CD4-positive, alpha-beta memory T cell (primary cell): ENCODE results near the gene NCMAP. TPM values are rescaled to one million over a fixed set of nuclear protein-coding genes. Genes with fewer than 3 reads are reported as not detected.

Experiments
- CTCF ChIA-PET: fragments of 350-600 bp; sonication (Branson Sonifier 250); formaldehyde crosslinking; loops from one replicate; lab custom pipeline; 2021; ENCODE audit warnings: inconsistent platforms; ENCODE audit not compliant: partially characterized antibody; lab: Charles Lee
- POLR2A ChIA-PET: fragments of 350-600 bp; sonication (Branson Sonifier 250); formaldehyde crosslinking; loops from one replicate; lab custom pipeline; 2021; ENCODE audit not compliant: partially characterized antibody; lab: Charles Lee
- DNase-seq, 5 donors: peaks; one replicate each; pipeline versions ENCODE4 v3.0.0 to v3.0.0-alpha.2; 2020 to 2022; ENCODE audit warnings: mixed read lengths in 1 of 5
- H3K27ac ChIP-seq: one replicate; pipeline ENCODE4 v1.7.0; 2013; ENCODE audit warnings: low read depth, low read length
- H3K27me3 ChIP-seq: 2 replicates; pipeline ENCODE4 v1.7.0; 2013; ENCODE audit warnings: mild to moderate bottlenecking, low read length, moderate library complexity; ENCODE audit not compliant: insufficient read depth
- H3K36me3 ChIP-seq: 2 replicates; pipeline ENCODE4 v1.7.0; 2013; ENCODE audit warnings: mild to moderate bottlenecking, low read length, moderate library complexity; ENCODE audit not compliant: insufficient read depth
- H3K4me1 ChIP-seq: 2 replicates; pipeline ENCODE4 v1.7.0; 2013; ENCODE audit warnings: mild to moderate bottlenecking, low read length, moderate library complexity; ENCODE audit not compliant: insufficient read depth
- H3K4me3 ChIP-seq, 2 donors: one replicate each; pipeline ENCODE4 v1.7.0; 2013; ENCODE audit warnings: low read length in 2 of 2, mild to moderate bottlenecking in 1 of 2
- H3K9me3 ChIP-seq, 2 donors: one replicate each; pipeline ENCODE4 v1.7.0; 2013; ENCODE audit warnings: low read length in 2 of 2, control low read depth in 1 of 2; ENCODE audit not compliant: control insufficient read depth in 1 of 2
- H3K27ac Mint-ChIP-seq, 7 donors: one replicate each; pipeline ENCODE4 v1.8.0; 2020 to 2021; ENCODE audit warnings: mixed read lengths in 7 of 7, mild to moderate bottlenecking in 6 of 7, inconsistent platforms in 3 of 7, moderate library complexity in 3 of 7
- H3K27me3 Mint-ChIP-seq, 2 donors: one replicate each; pipeline ENCODE4 v1.8.0; 2020 to 2021; ENCODE audit warnings: mixed read lengths in 2 of 2
- H3K36me3 Mint-ChIP-seq, 2 donors: one replicate each; pipeline ENCODE4 v1.8.0; 2020 to 2021; ENCODE audit warnings: mixed read lengths in 2 of 2, inconsistent platforms in 1 of 2, mild to moderate bottlenecking in 1 of 2
- H3K4me1 Mint-ChIP-seq, 4 donors: one replicate each; pipeline ENCODE4 v1.8.0; 2020 to 2021; ENCODE audit warnings: mixed read lengths in 4 of 4, mild to moderate bottlenecking in 1 of 4
- H3K4me3 Mint-ChIP-seq, 8 donors: one replicate each; pipeline ENCODE4 v1.8.0; 2020 to 2021; ENCODE audit warnings: mixed read lengths in 8 of 8, mild to moderate bottlenecking in 7 of 8, moderate library complexity in 6 of 8, inconsistent platforms in 3 of 8
- H3K9me3 Mint-ChIP-seq, 8 donors: one replicate each; pipeline ENCODE4 v1.8.0; 2020 to 2021; ENCODE audit warnings: mixed read lengths in 8 of 8, mild to moderate bottlenecking in 5 of 8, inconsistent platforms in 3 of 8, moderate library complexity in 1 of 8
- intact Hi-C: fragments of 100-400 bp; cut with micrococcal nuclease; formaldehyde crosslinking; loops from one replicate; pipeline ENCODE4 v1.15.1; 2023
- polyA plus RNA-seq, 2 donors: library from polyadenylated mRNA; unstranded; fragments of 300-500 nt; fragmentation: Illumina TruSeq; gene quantifications; one replicate each; pipeline ENCODE4 v1.2.3, GENCODE V29; 2021
- total RNA-seq, 2 experiments: library from RNA; stranded (reverse); gene quantifications; one replicate each; pipeline ENCODE4 v1.2.3, GENCODE V29; 2021

NCMAP gene
- total and polyA plus RNA-seq, 4 experiments from 2014 or later: 0.10 to 0.12 TPM; not detected in 2

DNA sequence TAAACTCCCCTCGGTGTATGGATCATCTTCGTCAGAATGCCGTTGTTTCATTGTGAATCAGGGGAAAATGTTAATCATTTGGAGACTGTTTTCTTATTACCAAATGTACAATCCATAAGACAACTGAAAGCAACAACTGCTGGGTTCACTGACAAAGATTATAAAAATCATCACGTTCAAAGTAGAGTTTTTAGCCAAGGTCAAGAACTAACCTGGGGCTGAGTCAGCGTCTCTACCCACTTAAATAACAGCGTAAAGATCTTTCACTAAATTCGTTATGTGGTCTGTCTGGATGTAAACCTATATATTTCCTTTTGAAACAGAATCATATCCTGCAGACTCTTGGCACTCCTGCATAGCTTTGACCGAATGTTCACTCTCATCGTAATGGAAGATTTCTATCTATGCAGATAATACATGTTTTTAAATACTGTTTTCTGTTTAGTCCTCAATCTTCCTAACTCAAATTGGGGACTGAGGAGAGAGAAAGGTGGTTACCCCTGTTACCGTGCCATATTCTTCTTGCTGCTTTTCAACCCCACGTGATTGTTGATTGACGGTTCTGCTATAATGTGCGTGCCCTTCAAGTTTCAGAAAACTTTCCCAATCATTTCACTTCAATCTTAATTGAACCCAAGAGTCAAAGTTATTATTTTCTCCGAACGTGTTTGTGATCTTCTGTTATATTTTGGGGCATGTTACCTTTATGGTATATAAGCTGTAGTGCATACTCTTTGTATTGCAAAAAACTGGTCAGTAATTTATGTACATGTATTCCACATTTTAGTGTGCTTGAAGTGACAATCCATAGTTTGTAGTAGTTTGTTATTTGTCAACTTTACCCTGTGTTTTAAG, 15.6 kb upstream of the NCMAP start:
- peaks cover 26 to 48% of the 10 kb centered on the region in 2 donors for H3K36me3 Mint-ChIP-seq
- peak overlapping the region; percentile 71 to 90 (median 87) for H3K27ac Mint-ChIP-seq
- intact Hi-C loops: no loop called here
- Histone ChIP-seq H3K27me3 (no peaks in the 10 kb centered on the region), H3K27ac (peak overlapping the region; percentile 10), H3K9me3 (no peaks in the 10 kb centered on the region), H3K36me3 (peaks cover 7% of the 10 kb centered on the region), H3K4me3 (no peak overlapping the region), H3K4me1 (peaks cover 69% of the 10 kb centered on the region)
- POLR2A ChIA-PET: interaction anchor here (0.6 to 3.5 kb wide), 7 partner anchors 15 to 212 kb away, joined by 3 to 31 read pairs (median 5); partner anchors contain the start of genes RCAN3 and STPG1
- peak overlapping the region; percentile 10 to 78 (median 50) for H3K4me3 Mint-ChIP-seq
- DNase-seq: peak in 1 of 5 donors; percentile 50
- peaks cover 50 to 79% (median 63%) of the 10 kb centered on the region in 4 donors for H3K4me1 Mint-ChIP-seq
- CTCF ChIA-PET: interaction anchor here (0.7 to 4.2 kb wide), 9 partner anchors 14 to 341 kb away, joined by 3 to 23 read pairs (median 4); partner anchors contain the start of genes NIPAL3 and STPG1
- no peaks in the 10 kb centered on the region for H3K27me3 Mint-ChIP-seq
- no peaks in the 10 kb centered on the region for H3K9me3 Mint-ChIP-seq

- ChIA-PET CTCF (interaction anchor here (0.6 to 4.2 kb wide), 15 partner anchors 8 to 342 kb away, joined by 3 to 23 read pairs (median 3); partner anchors contain the start of genes NIPAL3 and STPG1), POLR2A (interaction anchor here (0.6 to 3.5 kb wide), 13 partner anchors 14 to 211 kb away, joined by 3 to 31 read pairs (median 4); partner anchors contain the start of genes RCAN3 and STPG1)
- H3K4me1 ChIP-seq: peaks cover 69% of the 10 kb centered on the region
- H3K27ac Mint-ChIP-seq: peak overlapping the region; percentile 66 to 88 (median 82)
- no peaks in the 10 kb centered on the region for H3K27me3 Mint-ChIP-seq
- peak in 1 of 5 donors; percentile 65 for DNase-seq
- H3K9me3 ChIP-seq: no peaks in the 10 kb centered on the region
- H3K4me3 ChIP-seq: no peak overlapping the region
- peak overlapping the region in 5 of 8 donors; percentile 44 to 78 (median 64) for H3K4me3 Mint-ChIP-seq
- H3K36me3 ChIP-seq: peaks cover 7% of the 10 kb centered on the region
- H3K9me3 Mint-ChIP-seq: no peaks in the 10 kb centered on the region
- H3K4me1 Mint-ChIP-seq: peaks cover 52 to 78% (median 63%) of the 10 kb centered on the region in 4 donors
- H3K27ac ChIP-seq: peak overlapping the region; percentile 10
- peaks cover 20 to 42% of the 10 kb centered on the region in 2 donors for H3K36me3 Mint-ChIP-seq
- no peaks in the 10 kb centered on the region for H3K27me3 ChIP-seq
- intact Hi-C loops: no loop called here
Observed at GRCh38 chr1:24540906-24541710, 14.8 kb upstream of the NCMAP start.

GRCh38 chr1:24541711-24542346, 14.1 kb upstream of the NCMAP start:
- DNase-seq: no peak
- Histone ChIP-seq H3K27ac (no peak overlapping the region), H3K9me3 (no peaks in the 10 kb centered on the region), H3K4me1 (peaks cover 62% of the 10 kb centered on the region), H3K4me3 (no peak overlapping the region), H3K36me3 (peaks cover 7% of the 10 kb centered on the region), H3K27me3 (no peaks in the 10 kb centered on the region)
- no peaks in the 10 kb centered on the region for H3K27me3 Mint-ChIP-seq
- peaks cover 13 to 35% of the 10 kb centered on the region in 2 donors for H3K36me3 Mint-ChIP-seq
- peaks cover 46 to 71% (median 57%) of the 10 kb centered on the region in 4 donors for H3K4me1 Mint-ChIP-seq
- peak overlapping the region in 1 of 8 donors; percentile 29 for H3K4me3 Mint-ChIP-seq
- POLR2A ChIA-PET: interaction anchor here (0.7 to 3.5 kb wide), 11 partner anchors 24 to 128 kb away, joined by 3 to 31 read pairs (median 3); partner anchors contain the start of genes NIPAL3, RCAN3 and STPG1
- CTCF ChIA-PET: interaction anchor here (0.6 to 4.2 kb wide), 17 partner anchors 9 to 343 kb away, joined by 3 to 23 read pairs (median 3); partner anchors contain the start of gene NIPAL3
- no peaks in the 10 kb centered on the region for H3K9me3 Mint-ChIP-seq
- H3K27ac Mint-ChIP-seq: peak overlapping the region; percentile 53 to 83 (median 71)
- intact Hi-C loops: loop anchor here (1.0 kb wide), 1 partner anchor 45 kb away; no protein-coding TSS in a partner anchor

DNA sequence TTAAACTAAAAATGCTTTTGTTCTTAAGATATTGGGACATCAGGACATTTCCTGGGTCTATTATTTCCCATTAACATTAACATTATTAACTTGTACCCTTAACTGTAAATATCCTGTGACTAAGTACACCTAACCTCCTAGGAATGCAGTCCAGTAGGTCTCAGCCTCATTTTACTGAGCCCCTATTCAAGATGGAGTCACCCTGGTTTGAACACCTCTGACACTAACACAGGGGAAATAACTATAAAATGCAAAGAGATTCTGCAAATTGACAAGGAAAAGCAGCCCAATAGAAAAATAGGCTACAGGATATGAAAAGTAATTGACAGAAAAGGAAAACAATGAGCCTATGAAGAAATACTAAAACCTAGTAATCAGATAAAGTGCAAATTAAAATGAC, 11.6 kb upstream of the NCMAP start:
- H3K4me1 ChIP-seq: peaks cover 43% of the 10 kb centered on the region
- H3K9me3 Mint-ChIP-seq: no peaks in the 10 kb centered on the region
- no peaks in the 10 kb centered on the region for H3K27me3 ChIP-seq
- H3K27me3 Mint-ChIP-seq: no peaks in the 10 kb centered on the region
- H3K36me3 Mint-ChIP-seq: peaks cover 3 to 20% of the 10 kb centered on the region in 2 donors
- ChIA-PET CTCF (no interaction called here), POLR2A (interaction anchor here (1.5 kb wide), 1 partner anchor 57 kb away, joined by 6 read pairs; no protein-coding TSS in a partner anchor)
- H3K4me3 ChIP-seq: no peak overlapping the region
- DNase-seq: no peak
- peak overlapping the region in 1 of 8 donors; percentile 28 for H3K4me3 Mint-ChIP-seq
- no peaks in the 10 kb centered on the region for H3K9me3 ChIP-seq
- H3K27ac Mint-ChIP-seq: peak overlapping the region in 2 of 7 donors; percentile 32 to 42
- H3K36me3 ChIP-seq: no peaks in the 10 kb centered on the region
- H3K27ac ChIP-seq: no peak overlapping the region
- intact Hi-C loops: no loop called here
- peaks cover 41 to 52% (median 46%) of the 10 kb centered on the region in 4 donors for H3K4me1 Mint-ChIP-seq

DNA sequence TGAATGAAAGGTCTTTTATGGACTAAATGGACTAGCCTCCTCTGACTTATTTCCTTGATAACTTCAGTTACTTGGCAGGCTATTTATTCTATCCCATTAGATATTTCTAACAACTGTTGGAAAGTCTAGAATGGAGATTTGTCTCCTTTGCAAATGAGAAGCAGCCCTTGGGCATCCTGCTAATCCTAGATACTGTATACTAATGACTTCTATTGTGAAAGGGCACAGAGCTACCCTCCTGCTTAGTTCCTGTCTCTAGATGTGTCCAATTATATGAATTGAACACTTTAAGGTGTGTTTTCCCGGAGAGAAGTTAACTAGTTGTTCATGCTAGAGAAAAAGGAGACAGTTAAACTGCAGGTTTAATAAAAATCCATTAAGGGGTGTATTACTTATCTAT, 10.2 kb upstream of the NCMAP start:
- H3K4me1 Mint-ChIP-seq: peaks cover 28 to 37% (median 33%) of the 10 kb centered on the region in 4 donors
- H3K27me3 ChIP-seq: no peaks in the 10 kb centered on the region
- H3K27ac ChIP-seq: no peak overlapping the region
- peak overlapping the region in 6 of 7 donors; percentile 0 to 73 (median 42) for H3K27ac Mint-ChIP-seq
- DNase-seq: no peak
- no peak overlapping the region for H3K4me3 Mint-ChIP-seq
- H3K4me3 ChIP-seq: no peak overlapping the region
- H3K9me3 Mint-ChIP-seq: no peaks in the 10 kb centered on the region
- no peaks in the 10 kb centered on the region for H3K9me3 ChIP-seq
- H3K4me1 ChIP-seq: peaks cover 29% of the 10 kb centered on the region
- intact Hi-C loops: no loop called here
- POLR2A ChIA-PET: interaction anchor here (1.1 to 2.1 kb wide), 3 partner anchors 10 to 59 kb away, joined by 6 to 9 read pairs (median 6); no protein-coding TSS in a partner anchor
- CTCF ChIA-PET: interaction anchor here (1.1 to 1.8 kb wide), 3 partner anchors 10 to 122 kb away, joined by 3 to 7 read pairs (median 3); partner anchors contain the start of gene NCMAP
- peaks cover 0 to 6% of the 10 kb centered on the region in 2 donors for H3K36me3 Mint-ChIP-seq
- no peaks in the 10 kb centered on the region for H3K27me3 Mint-ChIP-seq
- H3K36me3 ChIP-seq: no peaks in the 10 kb centered on the region

DNA sequence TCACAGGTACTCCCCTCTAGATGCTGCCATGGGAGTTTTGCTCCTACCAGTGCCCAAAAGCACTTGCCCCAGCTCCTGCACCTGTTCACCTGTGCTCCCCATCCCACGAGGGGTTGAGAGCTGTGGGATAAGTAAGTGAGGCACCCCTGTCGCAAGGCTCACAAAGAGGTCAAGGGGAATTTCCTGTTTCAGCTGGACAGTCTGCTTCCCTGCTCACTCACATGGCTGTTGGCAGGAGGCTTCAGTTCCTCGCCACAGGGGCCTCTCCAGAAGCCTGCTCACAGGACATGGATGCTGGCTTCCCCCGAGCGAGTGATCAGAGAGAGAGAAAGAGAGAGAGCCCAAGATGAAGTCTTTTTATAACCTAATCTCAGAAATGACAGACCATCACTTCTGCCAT, 8.7 kb upstream of the NCMAP start:
- H3K4me1 Mint-ChIP-seq: peaks cover 19 to 22% (median 21%) of the 10 kb centered on the region in 4 donors
- Histone ChIP-seq H3K27me3 (no peaks in the 10 kb centered on the region), H3K36me3 (no peaks in the 10 kb centered on the region), H3K27ac (no peak overlapping the region), H3K9me3 (no peaks in the 10 kb centered on the region), H3K4me3 (no peak overlapping the region), H3K4me1 (peaks cover 17% of the 10 kb centered on the region)
- intact Hi-C loops: no loop called here
- no peaks in the 10 kb centered on the region for H3K9me3 Mint-ChIP-seq
- CTCF ChIA-PET: interaction anchor here (1.0 to 2.5 kb wide), 7 partner anchors 19 to 345 kb away, joined by 3 to 12 read pairs (median 4); no protein-coding TSS in a partner anchor
- no peaks in the 10 kb centered on the region for H3K27me3 Mint-ChIP-seq
- H3K36me3 Mint-ChIP-seq: no peaks in the 10 kb centered on the region
- H3K27ac Mint-ChIP-seq: no peak overlapping the region
- POLR2A ChIA-PET: interaction anchor here (1.1 to 2.1 kb wide), 2 partner anchors 11 to 45 kb away, joined by 3 to 9 read pairs; partner anchors contain the start of gene RCAN3
- H3K4me3 Mint-ChIP-seq: no peak overlapping the region
- DNase-seq: no peak
